Measurements from ENCODE around the gene DHX35.
"Not testable (repeated sequence)": the region's sequence is repeated elsewhere in the genome, so short reads cannot be mapped to it uniquely, and the experiment has no call there.

DHX35 gene

DNA sequence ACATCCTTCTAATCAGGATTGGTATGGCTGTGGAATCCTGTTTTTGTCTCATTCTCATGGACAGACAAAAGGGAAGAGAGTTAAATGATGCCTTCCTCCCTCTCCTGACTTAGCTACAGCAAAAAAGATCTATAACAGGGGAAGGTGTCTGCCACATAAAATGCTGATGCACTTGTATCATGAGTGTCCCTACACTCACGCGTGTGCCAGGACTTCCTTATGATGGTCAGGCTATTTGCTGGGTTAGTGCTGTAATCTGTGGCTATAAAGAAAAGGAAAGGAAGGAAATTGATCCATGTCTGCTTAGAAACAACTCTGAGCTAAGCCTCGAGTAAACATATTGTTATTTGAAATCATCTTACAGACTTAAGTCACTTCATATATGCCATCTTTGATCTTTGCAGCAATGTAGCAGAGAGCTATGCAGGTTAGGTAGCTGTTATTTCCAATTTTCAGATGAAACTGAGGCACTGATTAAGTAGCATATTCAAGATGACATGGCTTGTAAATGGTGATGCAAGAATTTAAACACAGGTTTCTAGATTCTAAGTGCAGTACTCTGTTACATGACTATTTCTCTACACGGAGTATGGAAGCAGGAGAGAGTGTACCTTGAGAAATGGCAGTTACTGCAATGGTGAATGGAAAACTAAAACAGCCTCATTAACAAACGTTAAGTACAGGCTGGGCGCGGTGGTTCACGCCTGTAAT lies 8.4 kb upstream of the DHX35 start:
- no peak for TF ChIP-seq CTCF (IDR thresholded peaks at IDR 0.05; ENCODE audit: control extremely low read depth, extremely low read depth, low read depth, missing control alignments)
- no peak for DNase-seq (ENCODE audit: extremely low spot score)
- POLR2A ChIA-PET, result interaction anchor here (0.6 kb wide), 1 partner anchor 43 kb away, joined by 5 read pairs; no protein-coding TSS in a partner anchor
- CTCF ChIA-PET, result interaction anchor here (0.9 to 1.6 kb wide), 6 partner anchors 11 to 321 kb away, joined by 3 to 6 read pairs (median 3); partner anchors contain the start of gene FAM83D

DNA sequence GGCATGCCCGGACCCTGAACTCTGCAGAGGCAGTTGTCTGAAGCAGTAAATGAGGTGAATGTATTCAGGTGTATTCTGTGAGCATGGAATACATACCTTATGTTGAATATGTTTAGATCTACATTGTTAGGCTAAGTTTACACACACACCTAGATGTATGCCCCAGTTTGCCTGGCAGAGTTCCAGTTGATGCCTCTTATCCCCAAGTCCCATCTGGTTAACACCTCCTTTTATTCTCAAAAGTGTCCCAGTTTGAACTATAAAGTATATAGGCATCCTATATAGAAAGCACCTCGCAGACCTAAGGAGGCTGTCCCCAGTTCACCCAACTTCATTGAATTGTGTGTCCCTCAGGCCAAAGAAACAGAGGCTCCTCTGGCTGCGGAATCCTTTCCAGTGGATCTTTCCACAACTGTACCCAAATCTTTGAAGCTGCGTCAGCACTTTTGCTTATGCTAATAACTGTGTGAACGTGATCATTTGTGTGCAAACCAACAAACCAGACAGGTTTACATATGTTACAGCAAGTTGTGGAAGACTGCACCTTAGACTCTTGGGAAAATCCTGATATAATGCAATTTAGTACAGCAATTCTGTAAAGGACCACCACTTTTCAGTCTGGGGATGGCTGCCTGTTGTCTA lies 4.8 kb upstream of the DHX35 start:
- DNase-seq (ENCODE audit: extremely low spot score), result no peak
- no peak for TF ChIP-seq CTCF (IDR thresholded peaks at IDR 0.05; ENCODE audit: control extremely low read depth, extremely low read depth, low read depth, missing control alignments)
- POLR2A ChIA-PET, result no interaction called here
- CTCF ChIA-PET, result interaction anchor here (1.0 kb wide), 1 partner anchor 21 kb away, joined by 3 read pairs; no protein-coding TSS in a partner anchor

GRCh38 chr20:38957915-38958485 lies 4.1 kb upstream of the DHX35 start:
- POLR2A ChIA-PET, result no interaction called here
- DNase-seq (ENCODE audit: extremely low spot score), result no peak
- TF ChIP-seq CTCF (IDR thresholded peaks at IDR 0.05; ENCODE audit: control extremely low read depth, extremely low read depth, low read depth, missing control alignments), result no peak
- CTCF ChIA-PET, result interaction anchor here (1.0 to 1.3 kb wide), 2 partner anchors 17 to 22 kb away, joined by 3 to 4 read pairs; no protein-coding TSS in a partner anchor

GRCh38 chr20:38960187-38960687 lies 1.9 kb upstream of the DHX35 start:
- DNase-seq (ENCODE audit: extremely low spot score); POLR2A ChIA-PET: not testable (repeated sequence)
- CTCF ChIA-PET, result interaction anchor here (0.9 to 4.0 kb wide), 5 partner anchors 23 to 80 kb away, joined by 3 to 38 read pairs (median 5); no protein-coding TSS in a partner anchor

DNA sequence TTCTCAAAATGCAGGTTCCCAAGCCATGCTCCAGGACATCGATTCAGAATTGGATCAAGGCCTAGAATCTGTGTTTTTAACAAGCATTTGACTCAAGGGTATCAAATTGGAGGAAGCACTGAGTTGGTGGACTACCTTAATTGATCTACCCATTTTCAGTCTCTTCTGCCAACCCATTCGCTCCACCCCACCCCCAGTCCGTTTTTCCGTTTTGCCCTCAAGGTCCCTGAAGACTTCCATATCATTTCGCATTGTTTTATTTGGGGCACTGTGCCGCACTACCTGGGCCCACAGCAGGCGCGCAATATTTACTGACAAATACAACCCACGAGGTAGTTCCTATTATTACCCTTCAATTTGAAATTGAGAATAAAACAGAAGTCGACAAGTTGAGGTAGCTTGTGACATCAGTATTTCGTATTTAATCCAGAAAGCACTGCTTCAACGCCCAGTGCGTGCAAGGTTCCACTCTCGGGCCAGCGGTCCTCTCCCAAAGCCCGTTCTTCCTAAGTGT lies 557 bp upstream of the DHX35 start:
- POLR2A ChIA-PET, result interaction anchor here (0.5 to 1.4 kb wide), 4 partner anchors 11 to 919 kb away, joined by 3 to 6 read pairs (median 4); no protein-coding TSS in a partner anchor
- CTCF ChIA-PET, result interaction anchor here (0.8 to 4.0 kb wide), 19 partner anchors 9 to 328 kb away, joined by 3 to 38 read pairs (median 5); partner anchors contain the start of gene FAM83D
- DNase-seq (ENCODE audit: extremely low spot score), result no peak
- no peak for TF ChIP-seq CTCF (IDR thresholded peaks at IDR 0.05; ENCODE audit: control extremely low read depth, extremely low read depth, low read depth, missing control alignments)

DNA sequence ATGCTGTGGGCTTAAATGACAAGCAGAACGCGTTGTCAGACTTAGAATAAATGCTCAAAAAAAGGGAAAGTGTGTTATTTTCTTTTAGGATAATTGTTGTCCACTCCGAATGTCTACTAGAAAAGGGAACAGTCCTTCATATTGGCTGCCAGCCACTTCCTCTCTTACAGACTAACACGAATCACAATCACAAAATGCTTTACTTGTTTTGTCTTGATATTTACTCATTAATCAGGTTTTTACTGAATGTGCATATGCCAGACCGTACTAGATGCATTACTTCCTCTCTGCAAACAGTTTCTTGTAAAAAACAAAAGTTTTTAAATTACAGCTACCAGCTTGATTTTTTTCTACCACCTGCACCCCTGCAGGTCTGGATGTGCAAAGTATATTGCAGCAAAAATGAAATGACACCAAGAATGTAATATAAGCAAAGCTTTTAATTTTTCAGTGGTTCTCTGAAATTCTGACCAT lies 821 bp downstream of the DHX35 start:
- POLR2A ChIA-PET, result interaction anchor here (0.6 to 1.4 kb wide), 5 partner anchors 10 to 37 kb away, joined by 3 to 8 read pairs (median 5); partner anchors contain the start of gene FAM83D
- no peak for DNase-seq (ENCODE audit: extremely low spot score)
- CTCF ChIA-PET, result interaction anchor here (1.1 to 4.0 kb wide), 16 partner anchors 8 to 118 kb away, joined by 3 to 38 read pairs (median 7); partner anchors contain the start of gene FAM83D
- TF ChIP-seq CTCF (IDR thresholded peaks at IDR 0.05; ENCODE audit: control extremely low read depth, extremely low read depth, low read depth, missing control alignments), result no peak
